ENCODE results near the gene JAZF1.

The JAZF1 gene

GRCh38 chr7:27788437-27788836, 392.2 kb downstream of the JAZF1 start:
- DNase-seq = no peak

DNA sequence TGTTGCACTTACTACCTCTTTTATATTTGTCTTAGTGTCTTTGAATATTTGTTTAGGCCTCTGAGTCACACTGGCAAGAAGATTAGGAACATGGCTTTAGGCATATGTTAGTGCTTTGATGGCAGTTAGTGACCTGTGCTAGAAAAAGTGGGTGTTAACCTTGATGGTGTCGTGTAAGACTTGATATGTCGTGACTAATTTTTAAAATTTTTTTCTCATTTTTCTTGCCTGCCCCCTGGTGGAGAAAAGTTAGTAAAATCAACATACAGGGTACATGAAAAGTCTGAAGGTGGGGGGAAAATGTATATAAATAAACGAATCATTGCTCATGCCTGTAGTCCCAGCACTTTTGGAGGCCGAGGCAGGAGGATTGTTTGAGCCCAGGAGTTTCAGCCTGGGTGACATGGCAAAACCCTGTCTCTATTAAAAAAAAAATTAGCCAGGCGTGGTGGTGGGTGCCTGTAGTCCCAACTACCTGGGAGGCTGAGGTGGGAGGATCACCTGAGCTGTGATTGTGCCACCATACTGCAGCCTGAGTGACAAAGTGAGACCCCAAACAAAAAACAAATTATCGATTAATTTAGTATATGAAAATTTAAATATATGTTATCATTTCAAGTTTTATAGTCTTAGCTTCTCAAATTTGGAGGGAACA, 396.1 kb downstream of the JAZF1 start:
- DNase-seq = no peak

- DNase-seq = no peak
These were observed 397.7 kb downstream of the JAZF1 start for GRCh38 chr7:27782849-27783248.

DNA sequence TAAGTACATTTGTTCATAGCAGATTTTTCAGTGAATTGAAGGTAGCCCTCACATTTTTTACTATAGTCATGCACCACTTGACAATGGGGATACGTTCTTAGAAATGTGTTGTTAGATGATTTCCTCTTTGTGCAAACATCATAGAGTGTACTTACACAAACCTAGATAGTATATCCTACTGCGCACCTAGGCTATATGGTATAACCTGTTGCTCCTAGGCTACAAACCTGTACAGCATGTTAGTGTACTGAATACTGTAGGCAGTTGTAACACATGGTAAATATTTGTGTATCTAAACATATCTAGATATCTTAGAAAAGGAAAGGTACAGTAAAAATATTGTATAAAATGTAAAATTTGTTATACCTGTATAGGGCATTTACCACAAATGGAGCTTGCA, 399.4 kb downstream of the JAZF1 start:
- DNase-seq = no peak
